AG04449 (cell line): ENCODE results near the gene CCDC160.
"Not testable (repeated sequence)": the region's sequence is repeated elsewhere in the genome, so short reads cannot be mapped to it uniquely, and the experiment has no call there.

Experiments used
- CTCF ChIA-PET: fragments of 350-600 bp; formaldehyde crosslinking; extraction: SDS; loops from one replicate; lab custom pipeline; 2021; ENCODE audit warnings: antibody characterized with exemption; lab: Yijun Ruan, JAX
- POLR2A ChIA-PET: fragments of 400-600, 350-600 bp; formaldehyde crosslinking; extraction: SDS; loops from one replicate; lab custom pipeline; 2020; ENCODE audit warnings: antibody characterized with exemption, inconsistent platforms; lab: Yijun Ruan, JAX
- DNase-seq: peaks from one replicate; pipeline ENCODE4 v3.0.0-alpha.2; 2010; ENCODE audit warnings: low read depth, low spot score
- H3K4me3 ChIP-seq: 2 replicates; pipeline ENCODE4 v1.5.1; 2011; ENCODE audit warnings: low read depth, mild to moderate bottlenecking, control low read depth, low read length
- TF ChIP-seq, protein P1 (sequence below): IDR thresholded peaks from one replicate; pipeline ENCODE4 v1.5.1; 2011; ENCODE audit warnings: mild to moderate bottlenecking, moderate library complexity, low read length, control low read depth, inconsistent platforms; ENCODE audit not compliant: insufficient read depth; ENCODE audit errors: missing control alignments

Gene CCDC160

DNA sequence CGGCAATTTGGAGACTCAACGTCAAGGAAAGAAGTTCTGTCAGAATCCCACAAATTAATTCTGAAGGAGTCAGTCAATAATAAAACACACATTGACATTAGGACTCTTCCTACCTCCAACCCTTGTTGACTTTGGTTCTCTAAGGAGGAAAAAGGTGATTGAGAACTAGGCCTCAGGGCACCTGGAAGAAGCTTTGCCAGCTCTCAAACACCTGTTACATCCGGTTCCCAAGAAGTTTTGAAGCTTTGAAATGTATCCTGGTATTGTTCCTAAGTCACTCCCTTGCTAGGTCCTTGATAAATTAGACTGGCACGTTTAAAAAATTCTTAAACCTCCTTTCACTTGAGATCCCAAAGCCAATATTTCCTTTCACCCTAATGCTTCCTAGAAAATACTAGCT is 1.7 kb upstream of the CCDC160 start:
- DNase-seq: no peak
- TF ChIP-seq, protein P1, sequence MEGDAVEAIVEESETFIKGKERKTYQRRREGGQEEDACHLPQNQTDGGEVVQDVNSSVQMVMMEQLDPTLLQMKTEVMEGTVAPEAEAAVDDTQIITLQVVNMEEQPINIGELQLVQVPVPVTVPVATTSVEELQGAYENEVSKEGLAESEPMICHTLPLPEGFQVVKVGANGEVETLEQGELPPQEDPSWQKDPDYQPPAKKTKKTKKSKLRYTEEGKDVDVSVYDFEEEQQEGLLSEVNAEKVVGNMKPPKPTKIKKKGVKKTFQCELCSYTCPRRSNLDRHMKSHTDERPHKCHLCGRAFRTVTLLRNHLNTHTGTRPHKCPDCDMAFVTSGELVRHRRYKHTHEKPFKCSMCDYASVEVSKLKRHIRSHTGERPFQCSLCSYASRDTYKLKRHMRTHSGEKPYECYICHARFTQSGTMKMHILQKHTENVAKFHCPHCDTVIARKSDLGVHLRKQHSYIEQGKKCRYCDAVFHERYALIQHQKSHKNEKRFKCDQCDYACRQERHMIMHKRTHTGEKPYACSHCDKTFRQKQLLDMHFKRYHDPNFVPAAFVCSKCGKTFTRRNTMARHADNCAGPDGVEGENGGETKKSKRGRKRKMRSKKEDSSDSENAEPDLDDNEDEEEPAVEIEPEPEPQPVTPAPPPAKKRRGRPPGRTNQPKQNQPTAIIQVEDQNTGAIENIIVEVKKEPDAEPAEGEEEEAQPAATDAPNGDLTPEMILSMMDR: no peak
- ChIA-PET CTCF (no interaction called here), POLR2A (no interaction called here)
- no peak overlapping the region for H3K4me3 ChIP-seq

DNA sequence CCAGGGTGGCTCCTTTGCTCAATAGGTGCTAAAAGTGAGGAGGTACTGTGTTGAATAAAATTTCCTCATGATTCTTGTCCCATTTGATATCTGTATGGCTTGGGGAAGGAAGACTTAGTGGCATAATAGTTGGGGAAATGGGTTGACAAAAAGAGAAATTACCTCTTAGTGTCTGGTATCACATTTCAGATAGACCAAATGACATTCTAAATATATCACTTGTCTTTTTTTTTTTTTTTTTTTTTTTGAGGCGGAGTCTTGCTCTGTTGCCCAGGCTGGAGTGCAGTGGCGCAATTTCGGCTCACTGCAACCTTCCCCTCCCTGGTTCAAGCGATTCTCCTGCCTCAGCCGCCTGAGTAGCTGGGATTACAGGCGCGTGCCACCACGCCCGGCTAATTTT is 1.2 kb downstream of the CCDC160 start:
- CTCF ChIA-PET, DNase-seq, POLR2A ChIA-PET, H3K4me3 ChIP-seq: not testable (repeated sequence)

DNA sequence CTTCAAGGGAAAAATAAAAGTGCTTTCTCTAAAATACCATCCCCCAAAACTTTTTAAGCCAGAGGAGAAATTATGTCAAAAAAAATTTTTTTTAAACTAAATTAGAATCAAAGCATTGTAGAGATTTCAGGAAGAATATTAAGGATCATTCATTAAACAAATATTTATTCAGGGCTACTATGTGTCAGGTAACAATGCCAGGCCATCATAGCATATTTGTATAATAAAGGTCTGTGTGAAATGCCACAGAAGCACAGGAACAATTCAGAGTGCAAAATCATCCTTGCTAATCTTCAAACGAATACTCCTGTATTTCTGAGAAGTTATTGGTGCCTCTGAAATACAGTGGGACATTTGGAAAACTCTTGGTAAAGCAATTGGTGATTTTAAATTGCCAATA is 2.0 kb downstream of the CCDC160 start:
- no peak overlapping the region for H3K4me3 ChIP-seq
- ChIA-PET POLR2A (no interaction called here), CTCF (no interaction called here)
- TF ChIP-seq, protein P1: no peak
- no peak for DNase-seq

DNA sequence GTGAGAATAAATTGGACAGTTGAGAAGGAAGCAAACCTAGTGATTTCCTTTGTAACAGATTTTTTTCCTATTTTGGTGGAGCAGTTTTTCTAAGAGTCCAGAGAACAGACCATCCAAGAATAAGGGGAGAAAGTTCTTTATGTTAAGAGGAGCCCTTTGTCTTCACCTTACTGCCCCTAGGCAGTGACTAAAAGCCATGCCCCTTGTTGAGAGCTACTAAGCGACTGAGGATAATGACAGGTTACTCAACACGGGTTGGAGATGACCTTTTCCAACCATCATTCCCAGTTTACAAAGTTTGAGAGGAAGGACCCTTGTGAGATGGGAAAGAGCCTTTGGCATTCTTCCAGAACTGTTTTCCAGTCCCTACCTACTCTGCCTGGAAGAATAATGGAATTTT is 3.2 kb downstream of the CCDC160 start:
- TF ChIP-seq, protein P1: no peak
- no peak overlapping the region for H3K4me3 ChIP-seq
- ChIA-PET CTCF (no interaction called here), POLR2A (no interaction called here)
- DNase-seq: no peak

DNA sequence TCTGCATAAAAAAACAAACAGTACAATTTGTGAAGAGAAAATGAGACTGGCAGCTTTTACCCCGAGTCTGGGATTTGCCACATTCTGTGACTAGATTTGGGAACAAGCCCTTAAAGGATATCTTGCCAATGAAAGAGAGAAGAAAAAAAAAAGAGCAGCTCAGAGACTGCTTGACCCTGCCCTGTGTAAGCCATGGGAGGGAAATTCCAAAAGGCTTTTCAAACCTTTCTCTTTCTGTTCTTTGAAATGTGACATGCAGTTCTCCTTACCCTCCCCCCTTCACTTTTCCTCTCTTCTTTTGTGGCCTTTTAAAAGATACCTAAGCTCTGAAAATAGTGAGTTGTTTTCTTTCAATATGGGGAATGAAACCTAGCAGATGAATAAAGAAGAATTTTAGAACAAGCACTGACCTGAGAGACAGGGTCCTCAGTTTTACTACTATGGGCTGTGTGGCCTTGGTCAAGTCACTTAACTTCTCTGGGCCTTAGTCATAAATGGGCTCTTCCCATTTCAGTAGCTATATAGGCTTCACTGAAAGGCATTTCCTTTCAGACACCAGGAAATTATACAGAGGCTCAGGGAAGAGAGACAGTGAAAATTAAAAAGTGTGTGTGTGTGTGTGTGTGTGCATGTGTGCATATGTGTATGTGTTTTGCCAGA is 5.1 kb downstream of the CCDC160 start:
- POLR2A ChIA-PET: no interaction called here
- TF ChIP-seq, protein P1: no peak
- DNase-seq: no peak
- CTCF ChIA-PET: no interaction called here
- no peak overlapping the region for H3K4me3 ChIP-seq

DNA sequence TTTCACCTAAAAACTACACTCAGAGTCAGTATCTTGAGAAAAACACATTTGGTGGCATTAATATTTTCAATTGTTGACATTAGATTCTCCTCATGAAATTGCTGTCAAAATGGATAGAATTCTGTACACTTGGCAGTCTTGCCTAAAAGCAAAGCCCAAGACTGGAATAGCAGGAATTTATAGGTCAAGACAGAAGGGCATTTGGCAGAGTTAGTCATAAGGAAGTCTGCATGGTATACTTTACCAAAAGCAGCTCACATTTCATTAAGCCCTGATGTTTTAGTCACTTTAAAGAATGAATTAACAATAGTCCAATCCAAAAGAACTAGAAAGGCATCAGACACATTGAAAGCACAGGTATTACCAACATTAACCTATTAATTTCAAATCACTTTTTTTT is 7.1 kb downstream of the CCDC160 start:
- ChIA-PET POLR2A (no interaction called here), CTCF (no interaction called here)
- TF ChIP-seq, protein P1: no peak

DNA sequence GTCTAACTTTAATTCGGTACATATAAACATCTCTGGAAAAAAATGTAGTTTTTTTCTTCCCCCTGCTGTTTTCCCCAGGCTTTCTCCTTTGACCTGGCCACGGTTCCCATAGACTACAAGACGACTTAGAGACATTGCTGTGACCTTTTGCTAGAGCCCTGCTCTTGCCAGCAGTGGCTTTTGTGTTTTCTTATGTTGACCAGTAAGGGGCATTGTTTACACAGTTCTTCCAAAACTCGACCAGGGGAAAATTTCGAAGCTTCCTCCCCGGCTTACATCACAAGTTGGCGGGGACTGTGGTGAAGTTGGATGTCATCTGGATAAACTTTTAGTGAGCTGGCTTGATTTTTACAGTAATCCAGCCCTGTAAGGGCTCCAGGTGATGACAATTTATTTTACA is 9.3 kb downstream of the CCDC160 start:
- H3K4me3 ChIP-seq: no peak overlapping the region
- DNase-seq: no peak
- TF ChIP-seq, protein P1: no peak
- ChIA-PET POLR2A (no interaction called here), CTCF (no interaction called here)

More for the DNA sequence above, 7.1 kb downstream of the CCDC160 start:
- no peak for DNase-seq
- H3K4me3 ChIP-seq: no peak overlapping the region
